ENCODE results near the gene ARHGEF28. TPM values are rescaled to one million over a fixed set of nuclear protein-coding genes. Genes with fewer than 3 reads are reported as not detected.

Gene ARHGEF28
- total and polyA plus RNA-seq, 2 of the 13 experiments (the other 11 are each of a cell fraction or from before 2014, with no cell fraction given), result 17.4 to 34.1 TPM

- no TSS peak for BruUV-seq (replicated peaks)
- Histone ChIP-seq H3K4me3 (replicated peaks in 1 of 3; ENCODE audit: insufficient read depth in 1 of 3, low read depth in 2 of 3, low read length in 3 of 3) (no peak overlapping the region), H3K36me3 (replicated peaks in 1 of 2; ENCODE audit: control insufficient read depth in 1 of 2, insufficient read depth in 2 of 2, low read length in 2 of 2) (peaks cover 2 to 9% of the 10 kb centered on the region in 2 experiments; a peak in 2 of 5 replicates), H3K9me3 (ENCODE audit: low read length) (no peaks in the 10 kb centered on the region), H3K27me3 (ENCODE audit: control insufficient read depth in 1 of 2, insufficient read depth in 2 of 2, low read length in 2 of 2) (no peaks in the 10 kb centered on the region), H3K9ac (ENCODE audit: insufficient read depth, low read depth, low read length) (no peak overlapping the region), H3K4me2 (ENCODE audit: low read depth, low read length) (no peak overlapping the region), H4K20me1 (ENCODE audit: insufficient read depth, low read length) (no peaks in the 10 kb centered on the region), H2AFZ (ENCODE audit: low read length) (no peak overlapping the region), H3K4me1 (ENCODE audit: insufficient read depth, low read length) (peaks cover 36% of the 10 kb centered on the region), H3K79me2 (ENCODE audit: insufficient read depth, low read length) (peaks cover 16% of the 10 kb centered on the region), H3K27ac (ENCODE audit: extremely low read length, insufficient read depth, low read length) (no peak overlapping the region)
- DNase-seq (ENCODE audit: low spot score) (no peak), ATAC-seq (no peak), FAIRE-seq (no peak)
- 100% methylated on average over 1 of the region's 1 CpG for WGBS (ENCODE audit: low lambda C conversion rate)
- in situ Hi-C loops (cut with HindIII; ENCODE audit: extremely low pct_ligation_motif_present, low pct_unique_long_range_greater_than_20kb), result no loop called here
- POLR2A ChIA-PET, result interaction anchor here (1.2 kb wide), 1 partner anchor 16 kb away, joined by 3 read pairs; no protein-coding TSS in a partner anchor
- TF ChIP-seq ZKSCAN8 (CRISPR knock-in tag; IDR thresholded peaks at IDR 0.05; ENCODE audit: borderline replicate concordance) (no peak), ZNF773 (CRISPR knock-in tag; IDR thresholded peaks at IDR 0.05; ENCODE audit: borderline replicate concordance) (no peak), ZNF607 (CRISPR knock-in tag; IDR thresholded peaks at IDR 0.05; ENCODE audit: borderline replicate concordance) (no peak), ZNF335 (CRISPR knock-in tag; IDR thresholded peaks at IDR 0.05) (no peak), REXO4 (CRISPR knock-in tag; IDR thresholded peaks at IDR 0.05; ENCODE audit: borderline replicate concordance) (no peak), BRD4 (CRISPR knock-in tag; IDR thresholded peaks at IDR 0.05) (no peak), IRX3 (CRISPR knock-in tag; IDR thresholded peaks at IDR 0.05; ENCODE audit: borderline replicate concordance, low read depth) (no peak), MTF2 (CRISPR knock-in tag; IDR thresholded peaks at IDR 0.05; ENCODE audit: borderline replicate concordance) (no peak), ISX (CRISPR knock-in tag; conservative IDR thresholded peaks at IDR 0.05) (no peak), EP300 (IDR thresholded peaks at IDR 0.05; ENCODE audit: low read depth in 2 of 2, low read length in 2 of 2) (no peak), EP300 (CRISPR knock-in tag; IDR thresholded peaks at IDR 0.05; ENCODE audit: borderline replicate concordance) (no peak), CEBPB (IDR thresholded peaks at IDR 0.05; ENCODE audit: borderline replicate concordance, low read depth, low read length) (no peak), SMAD9 (CRISPR knock-in tag; IDR thresholded peaks at IDR 0.05) (no peak), ZNF619 (CRISPR knock-in tag; IDR thresholded peaks at IDR 0.05) (no peak), BORCS8-MEF2B (CRISPR knock-in tag; IDR thresholded peaks at IDR 0.05) (no peak), ZBTB10 (CRISPR knock-in tag; IDR thresholded peaks at IDR 0.05; ENCODE audit: borderline replicate concordance) (no peak), MTA1 (CRISPR knock-in tag; IDR thresholded peaks at IDR 0.05; ENCODE audit: borderline replicate concordance) (no peak), HHEX (CRISPR knock-in tag; IDR thresholded peaks at IDR 0.05) (no peak), SP4 (CRISPR knock-in tag; IDR thresholded peaks at IDR 0.05) (no peak), ZNF784 (CRISPR knock-in tag; IDR thresholded peaks at IDR 0.05; ENCODE audit: borderline replicate concordance) (no peak)
- CTCF ChIA-PET (ENCODE audit: low intra/inter-chr PET ratio, low total read pairs), result no interaction called here
- intact Hi-C loops (cut with micrococcal nuclease; ENCODE audit: unreplicated experiment), result no loop called here
Measured at GRCh38 chr5:73745836-73746235, 119.8 kb downstream of the ARHGEF28 start.
